GM23248 (cell line): ENCODE data around the gene TRPC4AP.

Experiments
- EZH2 ChIP-seq: fragments of 200-600 bp; sonication (generic); IDR thresholded peaks from 2 replicates; pipeline ENCODE4 v1.6.1; 2018; ENCODE audit warnings: antibody characterized with exemption, mild to moderate bottlenecking; ENCODE audit not compliant: insufficient read depth, poor library complexity, severe bottlenecking
- EZH2phosphoT487 ChIP-seq: fragments of 200-600 bp; sonication (generic); IDR thresholded peaks from 2 replicates; pipeline ENCODE4 v1.6.1; 2018; ENCODE audit warnings: antibody characterized with exemption, moderate library complexity, mild to moderate bottlenecking, low read depth; ENCODE audit not compliant: insufficient read depth

GRCh38 chr20:35115606-35116005 lies 23.0 kb upstream of the TRPC4AP start:
- no peak for TF ChIP-seq EZH2
- no peak for TF ChIP-seq EZH2phosphoT487
